Chondrocyte (in vitro differentiated cells): ENCODE data around the gene SLC45A2. TPM values are rescaled to one million over a fixed set of nuclear protein-coding genes. Genes with fewer than 3 reads are reported as not detected.

ENCODE experiments used
- DNase-seq: peaks from one replicate; pipeline ENCODE4 v3.0.0; 2021; ENCODE audit warnings: mixed read lengths, low spot score
- H3K27ac Mint-ChIP-seq: one replicate; pipeline ENCODE4 v1.8.0; 2021; ENCODE audit warnings: mild to moderate bottlenecking, moderate library complexity, mixed read lengths; ENCODE audit not compliant: unreplicated experiment
- H3K27me3 Mint-ChIP-seq: 2 replicates; pipeline ENCODE4 v1.8.0; 2021; ENCODE audit warnings: low read depth, mixed read lengths
- H3K36me3 Mint-ChIP-seq: 2 replicates; pipeline ENCODE4 v1.8.0; 2021; ENCODE audit warnings: low read depth, mixed read lengths
- H3K4me1 Mint-ChIP-seq: 2 replicates; pipeline ENCODE4 v1.8.0; 2021; ENCODE audit warnings: low read depth, mild to moderate bottlenecking, mixed read lengths
- H3K4me3 Mint-ChIP-seq: one replicate; pipeline ENCODE4 v1.8.0; 2021; ENCODE audit warnings: mild to moderate bottlenecking, moderate library complexity, mixed read lengths; ENCODE audit not compliant: unreplicated experiment
- H3K9me3 Mint-ChIP-seq: 2 replicates; pipeline ENCODE4 v1.8.0; 2021; ENCODE audit warnings: low read depth, mixed read lengths
- CTCF ChIP-seq: fragments of 200-600 bp; sonication (generic); IDR thresholded peaks from 2 replicates; pipeline ENCODE4 v1.5.0; 2021; ENCODE audit warnings: antibody characterized with exemption, mild to moderate bottlenecking, moderate library complexity
- total RNA-seq: library from RNA; stranded (reverse); gene quantifications from 3 replicates; pipeline ENCODE4 v1.2.1, GENCODE V29; 2021

The SLC45A2 gene
- total RNA-seq, 1 donor from 2014 or later = 0.12 TPM

GRCh38 chr5:33938881-33939280 lies 45.6 kb downstream of the SLC45A2 start:
- Mint-ChIP-seq H3K4me3 (no peak overlapping the region), H3K9me3 (no peaks in the 10 kb centered on the region), H3K27me3 (peaks cover 26% of the 10 kb centered on the region)

GRCh38 chr5:33938507-33938796 lies 46.0 kb downstream of the SLC45A2 start:
- no peak for TF ChIP-seq CTCF
- Mint-ChIP-seq H3K36me3 (no peaks in the 10 kb centered on the region), H3K4me1 (peaks cover 5% of the 10 kb centered on the region), H3K9me3 (no peaks in the 10 kb centered on the region), H3K4me3 (no peak overlapping the region), H3K27ac (no peak overlapping the region), H3K27me3 (peaks cover 26% of the 10 kb centered on the region)
- DNase-seq = no peak

More at GRCh38 chr5:33938881-33939280, 45.6 kb downstream of the SLC45A2 start:
- TF ChIP-seq CTCF = no peak
- Mint-ChIP-seq H3K27ac (no peak overlapping the region), H3K4me1 (peaks cover 5% of the 10 kb centered on the region), H3K36me3 (no peaks in the 10 kb centered on the region)
- DNase-seq = no peak

- no peaks in the 10 kb centered on the region for H3K9me3 Mint-ChIP-seq
- H3K36me3 Mint-ChIP-seq = no peaks in the 10 kb centered on the region
- no peak for TF ChIP-seq CTCF
- DNase-seq = no peak
- no peak overlapping the region for H3K27ac Mint-ChIP-seq
- H3K27me3 Mint-ChIP-seq = peaks cover 26% of the 10 kb centered on the region
- peaks cover 5% of the 10 kb centered on the region for H3K4me1 Mint-ChIP-seq
- no peak overlapping the region for H3K4me3 Mint-ChIP-seq
These were observed 46.6 kb downstream of the SLC45A2 start for GRCh38 chr5:33937707-33938506.

- no peak for DNase-seq
- Mint-ChIP-seq H3K36me3 (no peaks in the 10 kb centered on the region), H3K4me3 (no peak overlapping the region), H3K4me1 (peaks cover 5% of the 10 kb centered on the region), H3K27me3 (peaks cover 23% of the 10 kb centered on the region), H3K27ac (no peak overlapping the region), H3K9me3 (no peaks in the 10 kb centered on the region)
- TF ChIP-seq CTCF = no peak
These were observed 47.3 kb downstream of the SLC45A2 start for GRCh38 chr5:33937017-33937706.

- no peak for DNase-seq
- no peaks in the 10 kb centered on the region for H3K9me3 Mint-ChIP-seq
- peaks cover 5% of the 10 kb centered on the region for H3K4me1 Mint-ChIP-seq
- no peaks in the 10 kb centered on the region for H3K36me3 Mint-ChIP-seq
- H3K27me3 Mint-ChIP-seq = peaks cover 21% of the 10 kb centered on the region
- no peak within 1 kb of the TSS for H3K27ac Mint-ChIP-seq
- peak within 1 kb of the TSS; percentile 83 for H3K4me3 Mint-ChIP-seq
- TF ChIP-seq CTCF = no peak
These were observed 48.0 kb downstream of the SLC45A2 start, which contains the start of gene RXFP3 for GRCh38 chr5:33936381-33937016. RXFP3 (plus strand) TSS chr5:33936386; CDS start chr5:33936741, 355 bp downstream.
